Measurements from ENCODE around the gene HSPA12B.

Gene HSPA12B

GRCh38 chr20:3698591-3699001, 33.9 kb upstream of the HSPA12B start:
- Histone ChIP-seq H3K27ac (ENCODE audit: low read depth, low read length, poor library complexity, severe bottlenecking) (no peak overlapping the region), H3F3A (ENCODE audit: insufficient read depth, low read length) (no peaks in the 10 kb centered on the region), H3K27me3 (ENCODE audit: insufficient read depth, low read length) (no peaks in the 10 kb centered on the region; the same call in none of the 2 replicates), H3K79me2 (ENCODE audit: insufficient read depth, low read length) (no peaks in the 10 kb centered on the region), H3K36me3 (ENCODE audit: insufficient read depth, low read length) (no peaks in the 10 kb centered on the region), H2AFZ (ENCODE audit: low read length) (no peak overlapping the region), H3K9me2 (ENCODE audit: low read depth, low read length) (no peaks in the 10 kb centered on the region), H3K9me3 (ENCODE audit: low read length) (0 out of 2 replicates have a peak, but pooled peaks cover 4% of the 10 kb centered on the region), H3K4me2 (ENCODE audit: low read length) (no peak overlapping the region), H3K4me1 (ENCODE audit: insufficient read depth, low read length, severe bottlenecking) (no peaks in the 10 kb centered on the region), H3K4me3 (ENCODE audit: low read depth, low read length, poor library complexity, severe bottlenecking) (no peak overlapping the region), H4K20me1 (ENCODE audit: insufficient read depth, low read length) (no peaks in the 10 kb centered on the region), H3K9ac (ENCODE audit: low read length) (no peak overlapping the region)
- TF ChIP-seq EZH2 (IDR thresholded peaks at IDR 0.05; ENCODE audit: borderline replicate concordance, low read length) (no peak), CTCF (IDR thresholded peaks at IDR 0.05; ENCODE audit: low read length) (no peak)

- H3K9ac ChIP-seq (ENCODE audit: low read length): no peak overlapping the region
- H3K79me2 ChIP-seq (ENCODE audit: insufficient read depth, low read length): no peaks in the 10 kb centered on the region
- H2AFZ ChIP-seq (ENCODE audit: low read length): no peak overlapping the region
- H3K4me2 ChIP-seq (ENCODE audit: low read length): no peak overlapping the region
- H3K27me3 ChIP-seq (ENCODE audit: insufficient read depth, low read length): no peaks in the 10 kb centered on the region; the same call in none of the 2 replicates
- no peaks in the 10 kb centered on the region for H3K4me1 ChIP-seq (ENCODE audit: insufficient read depth, low read length, severe bottlenecking)
- no peak overlapping the region for H3K4me3 ChIP-seq (ENCODE audit: low read depth, low read length, poor library complexity, severe bottlenecking)
- H3K36me3 ChIP-seq (ENCODE audit: insufficient read depth, low read length): no peaks in the 10 kb centered on the region
- TF ChIP-seq EZH2 (IDR thresholded peaks at IDR 0.05; ENCODE audit: borderline replicate concordance, low read length): no peak
- no peak for TF ChIP-seq CTCF (IDR thresholded peaks at IDR 0.05; ENCODE audit: low read length)
- H4K20me1 ChIP-seq (ENCODE audit: insufficient read depth, low read length): no peaks in the 10 kb centered on the region
- no peaks in the 10 kb centered on the region for H3F3A ChIP-seq (ENCODE audit: insufficient read depth, low read length)
- no peaks in the 10 kb centered on the region for H3K9me2 ChIP-seq (ENCODE audit: low read depth, low read length)
- no peak overlapping the region for H3K27ac ChIP-seq (ENCODE audit: low read depth, low read length, poor library complexity, severe bottlenecking)
- H3K9me3 ChIP-seq (ENCODE audit: low read length): 0 out of 2 replicates have a peak, but pooled peaks cover 4% of the 10 kb centered on the region
These were observed 33.4 kb upstream of the HSPA12B start for GRCh38 chr20:3699037-3699436.

- no peaks in the 10 kb centered on the region for H3F3A ChIP-seq (ENCODE audit: insufficient read depth, low read length)
- no peak overlapping the region for H3K4me2 ChIP-seq (ENCODE audit: low read length)
These were observed 31.2 kb upstream of the HSPA12B start for GRCh38 chr20:3701061-3701998.

More at GRCh38 chr20:3701061-3701998, 31.2 kb upstream of the HSPA12B start:
- Histone ChIP-seq H3K9me2 (ENCODE audit: low read depth, low read length) (no peaks in the 10 kb centered on the region), H3K4me3 (ENCODE audit: low read depth, low read length, poor library complexity, severe bottlenecking) (no peak overlapping the region), H3K27me3 (ENCODE audit: insufficient read depth, low read length) (no peaks in the 10 kb centered on the region; the same call in none of the 2 replicates), H3K9me3 (ENCODE audit: low read length) (0 out of 2 replicates have a peak, but pooled peaks cover 3% of the 10 kb centered on the region), H3K4me1 (ENCODE audit: insufficient read depth, low read length, severe bottlenecking) (no peaks in the 10 kb centered on the region), H3K36me3 (ENCODE audit: insufficient read depth, low read length) (no peaks in the 10 kb centered on the region), H4K20me1 (ENCODE audit: insufficient read depth, low read length) (no peaks in the 10 kb centered on the region), H3K79me2 (ENCODE audit: insufficient read depth, low read length) (no peaks in the 10 kb centered on the region), H2AFZ (ENCODE audit: low read length) (no peak overlapping the region), H3K27ac (ENCODE audit: low read depth, low read length, poor library complexity, severe bottlenecking) (no peak overlapping the region), H3K9ac (ENCODE audit: low read length) (no peak overlapping the region)
- TF ChIP-seq CTCF (IDR thresholded peaks at IDR 0.05; ENCODE audit: low read length) (no peak), EZH2 (IDR thresholded peaks at IDR 0.05; ENCODE audit: borderline replicate concordance, low read length) (no peak)
